ENCODE measurements around the gene IP6K3. TPM values are rescaled to one million over a fixed set of nuclear protein-coding genes. Genes with fewer than 3 reads are reported as not detected.
A peak's percentile ranks its signal among the peaks of the same experiment; 100 is the strongest.

The IP6K3 gene
- total and polyA plus RNA-seq, 12 donors = 0.06 to 1.6 (median 0.71) TPM; not detected in 3

- WGBS, 4 donors = 38 to 49% (median 45%) methylated on average over 15 of the region's 15 CpGs
- Histone ChIP-seq H3K4me3 (no peak overlapping the region), H3K27ac (peak overlapping the region in 4 of 5 donors; percentile 18 to 77 (median 51)), H3K36me3 (replicated peaks in 1 of 2) (peaks cover 0 to 32% of the 10 kb centered on the region in 2 donors), H3K27me3 (no peaks in the 10 kb centered on the region), H3K4me1 (replicated peaks in 1 of 2) (peaks cover 11 to 33% of the 10 kb centered on the region in 2 donors), H3K9me3 (replicated peaks in 1 of 3) (no peaks in the 10 kb centered on the region)
- TF ChIP-seq CTCF (IDR thresholded peaks at IDR 0.05) (no peak), POLR2A (IDR thresholded peaks at IDR 0.05) (no peak)
- intact Hi-C loops (cut with DNase I) = loop anchor here (5.0 kb wide), 1 partner anchor 110 kb away; no protein-coding TSS in a partner anchor
- peak; percentile 50 to 90 (median 74) for DNase-seq
These were observed 49.9 kb downstream of the IP6K3 start for GRCh38 chr6:33696548-33697518.

- peaks cover 11 to 33% of the 10 kb centered on the region in 2 donors for H3K4me1 ChIP-seq (replicated peaks in 1 of 2)
- WGBS, 4 donors = 86 to 92% (median 87%) methylated on average over 9 to 10 of the region's 10 CpGs
- intact Hi-C loops (cut with DNase I) = loop anchor here (5.0 kb wide), 1 partner anchor 109 kb away; no protein-coding TSS in a partner anchor
- no peaks in the 10 kb centered on the region for H3K27me3 ChIP-seq
- H3K27ac ChIP-seq = peak overlapping the region in 3 of 5 donors; percentile 18 to 77 (median 62)
- H3K36me3 ChIP-seq (replicated peaks in 1 of 2) = peaks cover 0 to 40% of the 10 kb centered on the region in 2 donors
- no peak overlapping the region for H3K4me3 ChIP-seq
- TF ChIP-seq POLR2A (IDR thresholded peaks at IDR 0.05) = no peak
- TF ChIP-seq CTCF (IDR thresholded peaks at IDR 0.05) = no peak
- DNase-seq = peak in 1 of 7 donors; percentile 53
- H3K9me3 ChIP-seq (replicated peaks in 1 of 3) = no peaks in the 10 kb centered on the region
These were observed 50.6 kb downstream of the IP6K3 start for GRCh38 chr6:33696076-33696475.

DNA sequence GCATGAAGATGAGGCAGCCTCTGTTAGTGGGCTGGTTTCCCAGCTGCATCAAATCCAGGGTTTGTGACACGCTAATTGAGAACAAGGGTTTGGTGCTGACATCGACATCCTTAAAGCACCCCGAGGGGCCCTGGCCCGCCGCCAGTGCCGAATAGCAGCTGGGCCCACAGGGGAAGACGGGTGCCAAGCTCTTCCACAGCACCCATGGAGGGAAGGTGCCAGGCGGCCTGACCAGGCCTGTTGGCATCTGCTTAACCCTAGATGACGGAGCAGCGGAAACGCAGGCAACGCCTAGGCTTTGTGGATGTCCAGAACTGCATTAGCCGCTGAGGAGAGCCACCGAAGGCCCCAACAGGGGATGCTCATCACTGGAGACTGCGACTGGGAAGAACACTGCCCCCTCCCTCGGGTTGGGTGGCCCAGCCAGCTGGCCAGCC is 51.2 kb downstream of the IP6K3 start:
- H3K4me3 ChIP-seq = no peak overlapping the region
- peaks cover 0 to 44% of the 10 kb centered on the region in 2 donors for H3K36me3 ChIP-seq (replicated peaks in 1 of 2)
- WGBS, 4 donors = 88 to 97% (median 92%) methylated on average over 6 to 16 of the region's 16 CpGs
- intact Hi-C loops (cut with DNase I) = loop anchor here (5.0 kb wide), 1 partner anchor 108 kb away; no protein-coding TSS in a partner anchor
- no peaks in the 10 kb centered on the region for H3K9me3 ChIP-seq (replicated peaks in 1 of 3)
- no peak for TF ChIP-seq POLR2A (IDR thresholded peaks at IDR 0.05)
- TF ChIP-seq CTCF (IDR thresholded peaks at IDR 0.05) = no peak
- peaks cover 11 to 33% of the 10 kb centered on the region in 2 donors for H3K4me1 ChIP-seq (replicated peaks in 1 of 2)
- no peaks in the 10 kb centered on the region for H3K27me3 ChIP-seq
- H3K27ac ChIP-seq = peak overlapping the region in 2 of 5 donors; percentile 62 to 77
- DNase-seq = peak in 1 of 7 donors; percentile 61

DNA sequence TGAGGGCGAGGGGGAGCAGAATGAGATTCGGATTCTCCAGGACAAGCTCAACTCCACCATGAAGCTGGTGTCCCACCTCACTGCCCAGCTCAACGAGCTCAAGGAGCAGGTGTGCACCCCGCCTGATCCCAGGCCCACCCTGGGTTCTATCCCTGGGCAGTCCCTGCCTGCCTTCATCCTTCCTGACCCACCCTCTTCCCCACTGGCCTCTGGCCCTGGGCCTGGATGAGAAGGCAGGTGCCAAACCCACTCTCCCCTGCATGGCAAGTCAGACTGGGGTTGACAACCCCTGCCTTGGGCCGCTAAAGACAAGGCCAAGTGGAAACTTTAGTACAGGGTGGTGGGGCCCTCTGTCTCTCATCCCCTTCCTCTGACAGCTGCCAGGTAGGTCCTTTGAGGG is 51.7 kb downstream of the IP6K3 start:
- peaks cover 0 to 44% of the 10 kb centered on the region in 2 donors for H3K36me3 ChIP-seq (replicated peaks in 1 of 2)
- DNase-seq = no peak
- WGBS, 4 donors = 83 to 96% (median 88%) methylated on average over 4 to 5 of the region's 5 CpGs; no CpG with 5 or more reads in 1 of the 4 donors
- no peaks in the 10 kb centered on the region for H3K9me3 ChIP-seq (replicated peaks in 1 of 3)
- H3K27ac ChIP-seq = peak overlapping the region in 3 of 5 donors; percentile 25 to 77 (median 62)
- H3K4me3 ChIP-seq = no peak overlapping the region
- peaks cover 11 to 33% of the 10 kb centered on the region in 2 donors for H3K4me1 ChIP-seq (replicated peaks in 1 of 2)
- intact Hi-C loops (cut with DNase I) = loop anchor here (5.0 kb wide), 1 partner anchor 108 kb away; no protein-coding TSS in a partner anchor
- no peaks in the 10 kb centered on the region for H3K27me3 ChIP-seq
- TF ChIP-seq POLR2A (IDR thresholded peaks at IDR 0.05) = no peak
- TF ChIP-seq CTCF (IDR thresholded peaks at IDR 0.05) = no peak

Measured in adrenal gland (tissue), 12 donors.